IMR-90 (cell line): ENCODE results near the gene PRKCB. TPM values are rescaled to one million over a fixed set of nuclear protein-coding genes. Genes with fewer than 3 reads are reported as not detected.

Experiments used
- ATAC-seq: fragments of 200-7000 bp; cut with Tn5 transposase; 2 replicates; pipeline ENCODE4 v1.9.1; 2020; ENCODE audit warnings: low read depth, mild to moderate bottlenecking, moderate library complexity
- BruUV-seq: library from RNA; stranded (reverse); fragments of 400-500 nt; replicated peaks from 2 replicates; lab custom pipeline; 2021; lab: Mats Ljungman, UMichigan
- CTCF ChIA-PET: fragments of 300-600 bp; formaldehyde crosslinking; extraction: SDS; loops from one replicate; lab custom pipeline; 2021; ENCODE audit warnings: antibody characterized with exemption; lab: Yijun Ruan, JAX
- POLR2A ChIA-PET: fragments of 300-600 bp; sonication (Branson Sonifier 250); formaldehyde crosslinking; loops from one replicate; lab custom pipeline; 2022; ENCODE audit warnings: antibody characterized with exemption; ENCODE audit not compliant: unreplicated experiment; lab: Charles Lee
- DNase-seq: peaks from one replicate; pipeline ENCODE4 v3.0.0; 2013
- H2AFZ ChIP-seq: replicated peaks from 2 replicates; pipeline ENCODE3; 2013; ENCODE audit warnings: low read length, mild to moderate bottlenecking; ENCODE audit not compliant: poor library complexity
- H2AK5ac ChIP-seq: 2 replicates; pipeline ENCODE4 v1.6.1; 2013; ENCODE audit warnings: low read depth, low read length, inconsistent platforms
- H2AK9ac ChIP-seq: replicated peaks from 2 replicates; pipeline ENCODE3; 2013; ENCODE audit warnings: mild to moderate bottlenecking, low read depth, low read length, moderate library complexity; ENCODE audit not compliant: poor library complexity
- H2BK120ac ChIP-seq: 2 replicates; pipeline ENCODE4 v1.6.1; 2013; ENCODE audit warnings: low read depth, low read length, inconsistent platforms
- H2BK15ac ChIP-seq: 3 replicates; pipeline ENCODE4 v1.6.1; 2013; ENCODE audit warnings: low read depth, low read length, inconsistent platforms
- H2BK20ac ChIP-seq: 2 replicates; pipeline ENCODE4 v1.6.1; 2013; ENCODE audit warnings: low read depth, mild to moderate bottlenecking, inconsistent platforms, low read length, moderate library complexity
- H2BK5ac ChIP-seq: 2 replicates; pipeline ENCODE4 v1.6.1; 2013; ENCODE audit warnings: mild to moderate bottlenecking, low read depth, low read length, inconsistent platforms; ENCODE audit not compliant: poor library complexity, severe bottlenecking
- H3K14ac ChIP-seq: replicated peaks from 2 replicates; pipeline ENCODE4 v1.6.1; 2013; ENCODE audit warnings: low read depth, low read length, inconsistent platforms
- H3K18ac ChIP-seq: 2 replicates; pipeline ENCODE4 v1.6.1; 2013; ENCODE audit warnings: low read depth, low read length, control low read depth
- H3K23ac ChIP-seq: 2 replicates; pipeline ENCODE4 v1.6.1; 2013; ENCODE audit warnings: low read depth, low read length, inconsistent platforms
- H3K27ac ChIP-seq: 2 replicates; pipeline ENCODE4 v1.5.1; 2013; ENCODE audit warnings: mild to moderate bottlenecking, control low read depth, low read length; ENCODE audit not compliant: insufficient read depth
- H3K27me3 ChIP-seq: 2 replicates; pipeline ENCODE4 v1.6.1; 2013; ENCODE audit warnings: low read length; ENCODE audit not compliant: control insufficient read depth, insufficient read depth
- H3K36me3 ChIP-seq: 2 replicates; pipeline ENCODE4 v1.6.1; 2013; ENCODE audit warnings: low read length, mixed read lengths; ENCODE audit not compliant: control insufficient read depth, insufficient read depth
- H3K4ac ChIP-seq: 2 replicates; pipeline ENCODE4 v1.6.1; 2013; ENCODE audit warnings: low read depth, low read length, inconsistent platforms
- H3K4me1 ChIP-seq: 2 replicates; pipeline ENCODE4 v1.6.1; 2013; ENCODE audit warnings: low read length, mixed read lengths; ENCODE audit not compliant: control insufficient read depth, insufficient read depth
- H3K4me2 ChIP-seq: 2 replicates; pipeline ENCODE4 v1.6.1; 2013; ENCODE audit warnings: low read depth, mild to moderate bottlenecking, control low read depth, low read length, moderate library complexity
- H3K4me3 ChIP-seq: 2 replicates; pipeline ENCODE4 v1.5.1; 2013; ENCODE audit warnings: low read depth, mild to moderate bottlenecking, control low read depth, low read length, moderate library complexity; ENCODE audit not compliant: insufficient read depth
- H3K56ac ChIP-seq: 2 replicates; pipeline ENCODE4 v1.6.1; 2013; ENCODE audit warnings: low read length, inconsistent platforms; ENCODE audit not compliant: insufficient read depth; ENCODE audit errors: extremely low read depth
- H3K79me1 ChIP-seq, 2 experiments: 2 replicates each; pipeline ENCODE4 v1.6.1; 2013; ENCODE audit warnings: low read length in 2 of 2, inconsistent platforms in 1 of 2, low read depth in 1 of 2
- H3K9ac ChIP-seq: 2 replicates; pipeline ENCODE4 v1.6.1; 2013; ENCODE audit warnings: low read depth, low read length, control low read depth
- H3K9me1 ChIP-seq: 2 replicates; pipeline ENCODE4 v1.6.1; 2013; ENCODE audit warnings: low read length, inconsistent platforms; ENCODE audit not compliant: insufficient read depth
- H3K9me3 ChIP-seq: 2 replicates; pipeline ENCODE4 v1.6.1; 2013; ENCODE audit warnings: low read length; ENCODE audit not compliant: control insufficient read depth, insufficient read depth
- H4K20me1 ChIP-seq: 2 replicates; pipeline ENCODE4 v1.6.1; 2013; ENCODE audit warnings: low read length, inconsistent platforms; ENCODE audit not compliant: insufficient read depth
- H4K5ac ChIP-seq: 2 replicates; pipeline ENCODE4 v1.6.1; 2013; ENCODE audit warnings: mild to moderate bottlenecking, low read depth, low read length, control low read depth
- H4K8ac ChIP-seq, 2 experiments: 2 replicates each; pipeline ENCODE4 v1.6.1; 2013; ENCODE audit warnings: low read depth in 2 of 2, low read length in 2 of 2, control low read depth in 1 of 2, inconsistent platforms in 1 of 2
- H4K91ac ChIP-seq: 2 replicates; pipeline ENCODE4 v1.6.1; 2013; ENCODE audit warnings: low read depth, low read length, inconsistent platforms; ENCODE audit not compliant: insufficient read depth
- CEBPB ChIP-seq: IDR thresholded peaks from 2 replicates; pipeline ENCODE4 v1.6.1; 2012; ENCODE audit warnings: low read depth, low read length, improper control_type of control experiment
- CHD1 ChIP-seq: IDR thresholded peaks from 2 replicates; pipeline ENCODE4 v1.6.1; 2012; ENCODE audit warnings: low read depth, low read length, improper control_type of control experiment
- MAZ ChIP-seq: IDR thresholded peaks from 2 replicates; pipeline ENCODE4 v1.6.1; 2012; ENCODE audit warnings: low read depth, mild to moderate bottlenecking, low read length, improper control_type of control experiment, moderate library complexity, borderline replicate concordance
- MXI1 ChIP-seq: IDR thresholded peaks from 2 replicates; pipeline ENCODE4 v1.6.1; 2012; ENCODE audit warnings: low read depth, mild to moderate bottlenecking, low read length, moderate library complexity, borderline replicate concordance
- NFE2L2 ChIP-seq: fragments of 150-350 bp; IDR thresholded peaks from 2 replicates; pipeline ENCODE4 v1.6.1; 2016; ENCODE audit warnings: low read depth, mild to moderate bottlenecking, low read length
- POLR2A ChIP-seq: IDR thresholded peaks from 2 replicates; pipeline ENCODE4 v1.6.1; 2012; ENCODE audit warnings: mild to moderate bottlenecking, low read depth, low read length
- RCOR1 ChIP-seq: IDR thresholded peaks from 2 replicates; pipeline ENCODE4 v1.6.1; 2012; ENCODE audit warnings: mild to moderate bottlenecking, low read length, improper control_type of control experiment; ENCODE audit not compliant: insufficient replicate concordance
- WGBS, 2 experiments: methylation state at CpG; one replicate each; pipeline versions ENCODE4 v1.1.5 to v1.1.7; 2013; ENCODE audit warnings: missing lambda C conversion rate in 2 of 2; ENCODE audit not compliant: insufficient read length in 1 of 2; ENCODE audit errors: extremely low coverage in 2 of 2; 5-methylcytosine and 5-hydroxymethylcytosine counted together
- dilution Hi-C: fragments of 300-500 bp; cut with HindIII; formaldehyde crosslinking; loops from one replicate; pipeline ENCODE4 v1.14.3; 2018; ENCODE audit warnings: low sequenced_read_pairs; ENCODE audit not compliant: unreplicated experiment
- in situ Hi-C: fragments of 300-500 bp; cut with MboI; formaldehyde crosslinking; loops from 3 replicates; pipeline ENCODE4 v1.14.3; 2019; ENCODE audit warnings: low sequenced_read_pairs, inconsistent platforms, mixed read lengths
- intact Hi-C: fragments of 100-400 bp; cut with micrococcal nuclease; formaldehyde crosslinking; loops from 2 replicates; pipeline ENCODE4 v1.10.0; 2022
- polyA plus RNA-seq, 3 experiments: library from polyadenylated mRNA; depleted of rRNA; stranded (reverse); fragments of >200 nt; gene quantifications; 2 replicates each; pipeline ENCODE4 v1.2.3, GENCODE V29; 2012; ENCODE audit warnings: low replicate concordance in 1 of 3
- total RNA-seq: library from RNA; depleted of rRNA; stranded (reverse); fragments of >200 nt; gene quantifications from 2 replicates; pipeline ENCODE4 v1.2.3, GENCODE V29; 2012
- TF ChIP-seq, protein P1 (sequence below): conservative IDR thresholded peaks from 2 replicates; pipeline ENCODE4 v1.5.1; 2012; ENCODE audit warnings: mild to moderate bottlenecking, low read depth, low read length, improper control_type of control experiment
- TF ChIP-seq, protein P2 (sequence below): fragments of 150-350 bp; IDR thresholded peaks from 2 replicates; pipeline ENCODE4 v1.6.1; 2016; ENCODE audit warnings: low read depth, mild to moderate bottlenecking, low read length, moderate library complexity, borderline replicate concordance

The PRKCB gene
- total and polyA plus RNA-seq, 2 of the 4 experiments (the other 2 are of a cell fraction): under 0.01 TPM; not detected in 1

DNA sequence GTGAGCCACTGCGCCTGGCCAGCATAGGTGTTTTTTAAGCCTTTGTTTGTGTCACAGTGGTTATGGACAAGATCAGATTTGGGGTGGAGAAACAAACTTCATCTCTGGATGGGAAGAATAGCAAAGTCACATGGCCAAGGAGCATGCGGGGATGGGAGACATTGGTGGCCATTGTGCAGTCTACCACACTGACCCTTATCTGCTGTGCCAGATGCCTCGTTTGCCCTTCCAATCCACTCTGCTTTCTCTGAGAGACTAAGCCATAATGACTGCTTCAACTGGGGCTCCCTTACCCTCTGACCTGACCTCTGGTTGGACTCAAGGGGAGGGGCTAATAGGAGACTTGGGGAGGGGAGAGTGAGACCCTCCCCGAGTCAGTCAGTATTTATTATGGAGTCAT lies 166.8 kb downstream of the PRKCB start:
- H3K79me1 ChIP-seq: no peaks in the 10 kb centered on the region
- no peak overlapping the region for H3K23ac ChIP-seq
- H4K91ac ChIP-seq: no peak overlapping the region
- ChIA-PET POLR2A (no interaction called here), CTCF (no interaction called here)
- no peaks in the 10 kb centered on the region for H3K9me3 ChIP-seq
- no peak overlapping the region for H2AK9ac ChIP-seq
- H3K56ac ChIP-seq: no peak overlapping the region
- H3K27ac ChIP-seq: no peak overlapping the region
- DNase-seq (no peak), ATAC-seq (no peak)
- 100% methylated on average over 1 of the region's 4 CpGs; no CpG with 5 or more reads in 1 of the 2 experiments for WGBS, 2 experiments
- TF ChIP-seq MXI1 (no peak), CEBPB (no peak), RCOR1 (no peak), CHD1 (no peak), POLR2A (no peak), NFE2L2 (no peak), MAZ (no peak)
- TF ChIP-seq, protein P1, sequence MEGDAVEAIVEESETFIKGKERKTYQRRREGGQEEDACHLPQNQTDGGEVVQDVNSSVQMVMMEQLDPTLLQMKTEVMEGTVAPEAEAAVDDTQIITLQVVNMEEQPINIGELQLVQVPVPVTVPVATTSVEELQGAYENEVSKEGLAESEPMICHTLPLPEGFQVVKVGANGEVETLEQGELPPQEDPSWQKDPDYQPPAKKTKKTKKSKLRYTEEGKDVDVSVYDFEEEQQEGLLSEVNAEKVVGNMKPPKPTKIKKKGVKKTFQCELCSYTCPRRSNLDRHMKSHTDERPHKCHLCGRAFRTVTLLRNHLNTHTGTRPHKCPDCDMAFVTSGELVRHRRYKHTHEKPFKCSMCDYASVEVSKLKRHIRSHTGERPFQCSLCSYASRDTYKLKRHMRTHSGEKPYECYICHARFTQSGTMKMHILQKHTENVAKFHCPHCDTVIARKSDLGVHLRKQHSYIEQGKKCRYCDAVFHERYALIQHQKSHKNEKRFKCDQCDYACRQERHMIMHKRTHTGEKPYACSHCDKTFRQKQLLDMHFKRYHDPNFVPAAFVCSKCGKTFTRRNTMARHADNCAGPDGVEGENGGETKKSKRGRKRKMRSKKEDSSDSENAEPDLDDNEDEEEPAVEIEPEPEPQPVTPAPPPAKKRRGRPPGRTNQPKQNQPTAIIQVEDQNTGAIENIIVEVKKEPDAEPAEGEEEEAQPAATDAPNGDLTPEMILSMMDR: no peak
- TF ChIP-seq, protein P2, sequence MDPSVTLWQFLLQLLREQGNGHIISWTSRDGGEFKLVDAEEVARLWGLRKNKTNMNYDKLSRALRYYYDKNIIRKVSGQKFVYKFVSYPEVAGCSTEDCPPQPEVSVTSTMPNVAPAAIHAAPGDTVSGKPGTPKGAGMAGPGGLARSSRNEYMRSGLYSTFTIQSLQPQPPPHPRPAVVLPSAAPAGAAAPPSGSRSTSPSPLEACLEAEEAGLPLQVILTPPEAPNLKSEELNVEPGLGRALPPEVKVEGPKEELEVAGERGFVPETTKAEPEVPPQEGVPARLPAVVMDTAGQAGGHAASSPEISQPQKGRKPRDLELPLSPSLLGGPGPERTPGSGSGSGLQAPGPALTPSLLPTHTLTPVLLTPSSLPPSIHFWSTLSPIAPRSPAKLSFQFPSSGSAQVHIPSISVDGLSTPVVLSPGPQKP: no peak
- no peak overlapping the region for H2BK120ac ChIP-seq
- H2AFZ ChIP-seq: no peak overlapping the region
- intact Hi-C loops (no loop called here), in situ Hi-C loops (no loop called here), dilution Hi-C loops (no loop called here)
- no peak overlapping the region for H3K4me3 ChIP-seq
- H3K36me3 ChIP-seq: no peaks in the 10 kb centered on the region
- no peaks in the 10 kb centered on the region for H3K27me3 ChIP-seq
- no peaks in the 10 kb centered on the region for H3K9me1 ChIP-seq
- no peak overlapping the region for H4K5ac ChIP-seq
- H3K9ac ChIP-seq: no peak overlapping the region
- no peak overlapping the region for H3K4me2 ChIP-seq
- H3K4me1 ChIP-seq: no peaks in the 10 kb centered on the region
- no peak overlapping the region for H3K4ac ChIP-seq
- H4K20me1 ChIP-seq: no peaks in the 10 kb centered on the region
- no peak overlapping the region for H2BK15ac ChIP-seq
- H3K14ac ChIP-seq: no peak overlapping the region
- BruUV-seq: no TSS peak
- no peak overlapping the region for H2BK20ac ChIP-seq
- no peak overlapping the region for H2BK5ac ChIP-seq
- H2AK5ac ChIP-seq: no peak overlapping the region
- H3K18ac ChIP-seq: no peak overlapping the region
- no peak overlapping the region for H4K8ac ChIP-seq
